GM10266 (cell line): Measurements from ENCODE around the gene HSD17B8.

ENCODE experiments used
- DNase-seq: peaks from one replicate; pipeline ENCODE4 v3.0.0; 2012; ENCODE audit errors: extremely low spot score
- CTCF ChIP-seq: IDR thresholded peaks from 2 replicates; pipeline ENCODE4 v1.5.1; 2012; ENCODE audit warnings: mild to moderate bottlenecking, low read depth; ENCODE audit not compliant: control insufficient read depth, insufficient read depth; ENCODE audit errors: missing control alignments

The HSD17B8 gene

GRCh38 chr6:33205191-33206026 is 954 bp downstream of the HSD17B8 start:
- peak; percentile 38 for TF ChIP-seq CTCF
- DNase-seq = no peak

- DNase-seq = no peak
- TF ChIP-seq CTCF = no peak
Observed at GRCh38 chr6:33206027-33206863, 1.8 kb downstream of the HSD17B8 start.

GRCh38 chr6:33206864-33207551 is 2.6 kb downstream of the HSD17B8 start:
- DNase-seq = no peak
- no peak for TF ChIP-seq CTCF

GRCh38 chr6:33207552-33208090 is 3.2 kb downstream of the HSD17B8 start:
- TF ChIP-seq CTCF = no peak
- no peak for DNase-seq

- peak; percentile 96 for DNase-seq
- TF ChIP-seq CTCF = no peak
Observed at GRCh38 chr6:33208091-33208967, 3.9 kb downstream of the HSD17B8 start, which contains the start of gene RING1. Gene RING1, plus strand, starts transcription at chr6:33208500. Its CDS starts 323 bp downstream, at chr6:33208823.

- no peak for DNase-seq
- no peak for TF ChIP-seq CTCF
Observed at GRCh38 chr6:33209856-33210255, 5.4 kb downstream of the HSD17B8 start.
